HepG2 (cell line): ENCODE measurements around the gene MYADML2. TPM values are rescaled to one million over a fixed set of nuclear protein-coding genes. Genes with fewer than 3 reads are reported as not detected.

Experiments
- ATAC-seq: fragments of 200-7000 bp; cut with Tn5 transposase; 3 replicates; pipeline ENCODE4 v1.9.1; 2020; ENCODE audit warnings: mild to moderate bottlenecking, moderate library complexity
- BruUV-seq: library from RNA; stranded (reverse); fragments of 400-500 nt; replicated peaks from 2 replicates; lab custom pipeline; 2021; lab: Mats Ljungman, UMichigan
- CTCF ChIA-PET: fragments of 300-600 bp; formaldehyde crosslinking; extraction: SDS; loops from one replicate; lab custom pipeline; 2021; ENCODE audit warnings: low total read pairs, inconsistent platforms, low intra/inter-chr PET ratio; lab: Yijun Ruan, JAX
- POLR2A ChIA-PET: fragments of 350-600 bp; sonication (Branson Sonifier 250); formaldehyde crosslinking; loops from one replicate; lab custom pipeline; 2020; ENCODE audit warnings: antibody characterized with exemption, inconsistent platforms; lab: Yijun Ruan, JAX
- DNase-seq: peaks from one replicate; pipeline ENCODE4 v3.0.0-alpha.2; 2015; ENCODE audit warnings: low spot score
- FAIRE-seq: peaks from 3 replicates; lab custom pipeline; 2011; peaks lifted over from hg19 to GRCh38; lab: Jason Lieb, UNC
- H2AFZ ChIP-seq: one replicate; pipeline ENCODE4 v1.6.1; 2011; ENCODE audit warnings: low read length, inconsistent platforms
- H3K27ac ChIP-seq: fragments of 300-600 bp; 3 replicates; pipeline ENCODE4 v1.8.0; 2011; ENCODE audit warnings: mixed run types, mild to moderate bottlenecking, mixed read lengths, low read length, inconsistent platforms; ENCODE audit not compliant: insufficient read depth; ENCODE audit errors: extremely low read length
- H3K27me3 ChIP-seq, 2 experiments: fragments of 200-600 bp in 1 of 2; 2 replicates in 1 of 2; 3 replicates in 1 of 2; pipeline versions ENCODE4 v1.6.0 to v1.8.0; 2011; ENCODE audit warnings: low read length in 2 of 2, mild to moderate bottlenecking in 2 of 2, moderate library complexity in 2 of 2, inconsistent platforms in 1 of 2; ENCODE audit not compliant: insufficient read depth in 2 of 2, control insufficient read depth in 1 of 2
- H3K36me3 ChIP-seq, 2 experiments: fragments of 200-600 bp in 1 of 2; replicated peaks in 1 of 2; 2 replicates in 1 of 2; 3 replicates in 1 of 2; pipeline versions ENCODE4 v1.5.1 to v1.8.0; 2011; ENCODE audit warnings: low read length in 2 of 2, inconsistent platforms in 1 of 2; ENCODE audit not compliant: insufficient read depth in 2 of 2, control insufficient read depth in 1 of 2
- H3K4me1 ChIP-seq: 2 replicates; pipeline ENCODE4 v1.5.1; 2012; ENCODE audit warnings: low read length, inconsistent platforms; ENCODE audit not compliant: insufficient read depth
- H3K4me2 ChIP-seq: 2 replicates; pipeline ENCODE4 v1.6.0; 2011; ENCODE audit warnings: low read depth, low read length, inconsistent platforms
- H3K4me3 ChIP-seq, 3 experiments: fragments of 200-600 bp in 1 of 3; sonication (generic), shearing (Covaris generic) in 1 of 3; replicated peaks in 1 of 3; 2 replicates each; pipeline ENCODE4 v1.5.1; 2011 to 2016; ENCODE audit warnings: low read length in 3 of 3, inconsistent platforms in 2 of 3, low read depth in 2 of 3, mild to moderate bottlenecking in 2 of 3, control low read depth in 1 of 3, mixed read lengths in 1 of 3; ENCODE audit not compliant: insufficient read depth in 1 of 3
- H3K79me2 ChIP-seq: one replicate; pipeline ENCODE4 v1.6.1; 2011; ENCODE audit warnings: low read length, inconsistent platforms; ENCODE audit not compliant: insufficient read depth
- H3K9ac ChIP-seq: 2 replicates; pipeline ENCODE4 v1.6.0; 2011; ENCODE audit warnings: mild to moderate bottlenecking, low read depth, low read length, inconsistent platforms; ENCODE audit not compliant: insufficient read depth
- H3K9me3 ChIP-seq: 2 replicates; pipeline ENCODE4 v1.5.1; 2012; ENCODE audit warnings: mild to moderate bottlenecking, low read length
- H4K20me1 ChIP-seq: 2 replicates; pipeline ENCODE4 v1.6.0; 2011; ENCODE audit warnings: inconsistent platforms, mild to moderate bottlenecking, low read length, moderate library complexity; ENCODE audit not compliant: insufficient read depth
- ARNTL ChIP-seq: sonication (generic); formaldehyde crosslinking; IDR thresholded peaks from 2 replicates; pipeline ENCODE4 v1.4.0; 2020; ENCODE audit warnings: mild to moderate bottlenecking, missing genetic modification reagents
- CENPX ChIP-seq: sonication (generic); formaldehyde crosslinking; IDR thresholded peaks from 2 replicates; pipeline ENCODE4 v1.9.0; 2021; ENCODE audit warnings: mild to moderate bottlenecking, missing genetic modification reagents, moderate library complexity
- FLYWCH1 ChIP-seq: sonication (generic); formaldehyde crosslinking; IDR thresholded peaks from 2 replicates; pipeline ENCODE4 v1.8.1; 2023; ENCODE audit warnings: mild to moderate bottlenecking, missing genetic modification reagents
- GPN1 ChIP-seq: sonication (generic); formaldehyde crosslinking; IDR thresholded peaks from 2 replicates; pipeline ENCODE4 v1.5.1; 2020; ENCODE audit warnings: missing genetic modification reagents, borderline replicate concordance
- HOXA7 ChIP-seq: sonication (generic); formaldehyde crosslinking; IDR thresholded peaks from 2 replicates; pipeline ENCODE4 v1.8.1; 2022; ENCODE audit warnings: mild to moderate bottlenecking, missing genetic modification reagents, moderate library complexity
- IRX3 ChIP-seq: sonication (generic); formaldehyde crosslinking; IDR thresholded peaks from 2 replicates; pipeline ENCODE4 v1.8.1; 2023; ENCODE audit warnings: mild to moderate bottlenecking, low read depth, missing genetic modification reagents, borderline replicate concordance
- JUN ChIP-seq: sonication (generic); formaldehyde crosslinking; IDR thresholded peaks from 2 replicates; pipeline ENCODE4 v1.4.0; 2020; ENCODE audit warnings: mild to moderate bottlenecking, missing genetic modification reagents
- JUND ChIP-seq: sonication (generic); formaldehyde crosslinking; IDR thresholded peaks from 2 replicates; pipeline ENCODE4 v1.8.0; 2022; ENCODE audit warnings: mild to moderate bottlenecking, missing genetic modification reagents
- KLF13 ChIP-seq: sonication (generic); formaldehyde crosslinking; IDR thresholded peaks from 2 replicates; pipeline ENCODE4 v1.4.0; 2020; ENCODE audit warnings: mild to moderate bottlenecking, missing genetic modification reagents
- NFKBIZ ChIP-seq: IDR thresholded peaks from 2 replicates; pipeline ENCODE4 v1.6.1; 2018; ENCODE audit warnings: missing genetic modification reagents, missing compliant biosample characterization
- PAF1 ChIP-seq: IDR thresholded peaks from 2 replicates; pipeline ENCODE4 v1.6.1; 2016; ENCODE audit warnings: missing genetic modification reagents, missing compliant biosample characterization
- SALL2 ChIP-seq: sonication (generic); formaldehyde crosslinking; IDR thresholded peaks from 2 replicates; pipeline ENCODE4 v1.8.1; 2023; ENCODE audit warnings: mild to moderate bottlenecking, missing genetic modification reagents, inconsistent platforms
- SIN3A ChIP-seq: IDR thresholded peaks from 2 replicates; pipeline ENCODE4 v1.6.1; 2011; ENCODE audit warnings: low read depth, mild to moderate bottlenecking, control low read depth, low read length, borderline replicate concordance
- ZBTB1 ChIP-seq: sonication (generic); formaldehyde crosslinking; IDR thresholded peaks from 2 replicates; pipeline ENCODE4 v1.4.0; 2020; ENCODE audit warnings: missing genetic modification reagents, borderline replicate concordance
- ZNF230 ChIP-seq: sonication (generic); formaldehyde crosslinking; IDR thresholded peaks from 2 replicates; pipeline ENCODE4 v1.4.0; 2020; ENCODE audit warnings: mild to moderate bottlenecking, missing genetic modification reagents
- ZNF274 ChIP-seq: sonication (generic); formaldehyde crosslinking; IDR thresholded peaks from 2 replicates; pipeline ENCODE4 v1.5.1; 2020; ENCODE audit warnings: mild to moderate bottlenecking, missing genetic modification reagents
- ZNF34 ChIP-seq: sonication (generic); formaldehyde crosslinking; IDR thresholded peaks from 2 replicates; pipeline ENCODE4 v1.4.0; 2020; ENCODE audit warnings: mild to moderate bottlenecking, missing genetic modification reagents, borderline replicate concordance
- ZNF460 ChIP-seq: sonication (generic); formaldehyde crosslinking; IDR thresholded peaks from 2 replicates; pipeline ENCODE4 v1.5.1; 2020; ENCODE audit warnings: missing genetic modification reagents, mild to moderate bottlenecking, borderline replicate concordance
- ZNF496 ChIP-seq: sonication (generic); formaldehyde crosslinking; IDR thresholded peaks from 2 replicates; pipeline ENCODE4 v1.8.1; 2023; ENCODE audit warnings: mild to moderate bottlenecking, moderate library complexity, missing genetic modification reagents; ENCODE audit not compliant: insufficient replicate concordance
- ZNF839 ChIP-seq: sonication (generic); formaldehyde crosslinking; IDR thresholded peaks from 2 replicates; pipeline ENCODE4 v1.4.0; 2020; ENCODE audit warnings: missing genetic modification reagents, mild to moderate bottlenecking, borderline replicate concordance
- WGBS: methylation state at CpG from one replicate; pipeline ENCODE4 v1.1.6; 2017; ENCODE audit warnings: low lambda C conversion rate; 5-methylcytosine and 5-hydroxymethylcytosine counted together
- in situ Hi-C: cut with HindIII; loops from 2 replicates; pipeline ENCODE4 v1.10.0; 2017; ENCODE audit warnings: low pct_unique_long_range_greater_than_20kb; ENCODE audit not compliant: extremely low pct_ligation_motif_present
- intact Hi-C: fragments of 100-400 bp; cut with micrococcal nuclease; formaldehyde crosslinking; loops from one replicate; pipeline ENCODE4 v1.10.0; 2022; ENCODE audit not compliant: unreplicated experiment
- polyA plus RNA-seq, 8 experiments: library from polyadenylated mRNA; depleted of rRNA in 3 of 8; stranded (reverse) in 7 of 8; unstranded in 1 of 8; fragments of >200 nt; fragmentation: Illumina TruSeq in 4 of 8; extraction: Trizol in 4 of 8; gene quantifications; 2 replicates each; pipeline versions ENCODE4 v1.2.1 to v1.2.3, GENCODE V29; 2011 to 2016; ENCODE audit warnings: low read depth in 4 of 8, missing spikeins in 1 of 8, mixed read lengths in 1 of 8; ENCODE audit not compliant: insufficient read depth in 1 of 8
- total RNA-seq, 5 experiments: library from RNA; depleted of rRNA; stranded (reverse); fragments of >200 nt; fragmentation: Illumina TruSeq; extraction: Trizol; gene quantifications; 2 replicates each; pipeline ENCODE4 v1.2.3, GENCODE V29; 2016; ENCODE audit warnings: low read depth in 1 of 5
- TF ChIP-seq, protein P1 (sequence below): sonication (generic); formaldehyde crosslinking; IDR thresholded peaks from 2 replicates; pipeline ENCODE4 v1.4.0; 2020; ENCODE audit warnings: missing genetic modification reagents, mild to moderate bottlenecking, borderline replicate concordance

Gene MYADML2
- total and polyA plus RNA-seq, 2 of the 13 experiments (the other 11 are each of a cell fraction or from before 2014, with no cell fraction given) = not detected

GRCh38 chr17:81993729-81994592 lies 46.9 kb upstream of the MYADML2 start:
- ATAC-seq = peak; percentile 0
- peak overlapping the region; percentile 97 for H3K27ac ChIP-seq
- WGBS = 14% methylated on average over 27 of the region's 37 CpGs
- H4K20me1 ChIP-seq = no peaks in the 10 kb centered on the region
- H3K4me1 ChIP-seq = peaks cover 92% of the 10 kb centered on the region
- peaks cover 65% of the 10 kb centered on the region for H3K79me2 ChIP-seq
- no peaks in the 10 kb centered on the region for H3K9me3 ChIP-seq
- DNase-seq = peak; percentile 85
- H3K9ac ChIP-seq = peak overlapping the region; percentile 96
- no peak for FAIRE-seq
- POLR2A ChIA-PET = interaction anchor here (0.9 to 16.1 kb wide), 19 partner anchors 10 to 266 kb away, joined by 3 to 470 read pairs (median 12); partner anchors contain the start of genes ASPSCR1, CENPX, DCXR and LRRC45
- CTCF ChIA-PET = interaction anchor here (1.0 to 5.6 kb wide), 2 partner anchors 15 to 34 kb away, joined by 3 to 73 read pairs; partner anchors contain the start of gene NOTUM
- H3K27me3 ChIP-seq = no peaks in the 10 kb centered on the region
- intact Hi-C loops = loop anchor here (2.0 kb wide), 1 partner anchor 33 kb away; the partner anchor contains the start of gene NOTUM
- H3K4me3 ChIP-seq = peak overlapping the region; percentile 28 to 80 (median 55); a peak in 5 of 6 replicates
- peaks cover 0 to 3% of the 10 kb centered on the region in 2 experiments; a peak in 1 of 5 replicates for H3K36me3 ChIP-seq
- no peak overlapping the region for H2AFZ ChIP-seq
- H3K4me2 ChIP-seq = peak overlapping the region; percentile 99
- no TSS peak for BruUV-seq
- in situ Hi-C loops = no loop called here
- no peak for TF ChIP-seq GPN1 (CRISPR knock-in tag)
- TF ChIP-seq ZNF460 (CRISPR knock-in tag) = no peak
- no peak; the same call in 1 of the 2 replicates for TF ChIP-seq JUN (CRISPR knock-in tag)
- TF ChIP-seq ZNF230 (CRISPR knock-in tag) = no peak; the same call in 1 of the 2 replicates
- no peak for TF ChIP-seq HOXA7 (CRISPR knock-in tag)
- TF ChIP-seq ZNF274 (CRISPR knock-in tag) = no peak
- no peak; the same call in 1 of the 2 replicates for TF ChIP-seq ZNF839 (CRISPR knock-in tag)
- TF ChIP-seq PAF1 (CRISPR knock-in tag) = no peak
- TF ChIP-seq FLYWCH1 (CRISPR knock-in tag) = 0 out of 2 replicates have a peak, but pooled peaks have one; percentile 42
- TF ChIP-seq KLF13 (CRISPR knock-in tag) = 0 out of 2 replicates have a peak, but pooled peaks have one; percentile 81
- no peak; the same call in 1 of the 2 replicates for TF ChIP-seq NFKBIZ (CRISPR knock-in tag)
- TF ChIP-seq JUND (CRISPR knock-in tag) = peak; percentile 62
- no peak for TF ChIP-seq SALL2 (CRISPR knock-in tag)
- peak; percentile 28; the same call in 1 of the 2 replicates for TF ChIP-seq ZNF34
- peak; percentile 18; the same call in 1 of the 2 replicates for TF ChIP-seq ARNTL (CRISPR knock-in tag)
- no peak for TF ChIP-seq ZBTB1
- peak; percentile 34; the same call in 1 of the 2 replicates for TF ChIP-seq SIN3A
- TF ChIP-seq IRX3 = 0 out of 2 replicates have a peak, but pooled peaks have one; percentile 27
- TF ChIP-seq ZNF496 (CRISPR knock-in tag) = no peak
- TF ChIP-seq, protein P1, sequence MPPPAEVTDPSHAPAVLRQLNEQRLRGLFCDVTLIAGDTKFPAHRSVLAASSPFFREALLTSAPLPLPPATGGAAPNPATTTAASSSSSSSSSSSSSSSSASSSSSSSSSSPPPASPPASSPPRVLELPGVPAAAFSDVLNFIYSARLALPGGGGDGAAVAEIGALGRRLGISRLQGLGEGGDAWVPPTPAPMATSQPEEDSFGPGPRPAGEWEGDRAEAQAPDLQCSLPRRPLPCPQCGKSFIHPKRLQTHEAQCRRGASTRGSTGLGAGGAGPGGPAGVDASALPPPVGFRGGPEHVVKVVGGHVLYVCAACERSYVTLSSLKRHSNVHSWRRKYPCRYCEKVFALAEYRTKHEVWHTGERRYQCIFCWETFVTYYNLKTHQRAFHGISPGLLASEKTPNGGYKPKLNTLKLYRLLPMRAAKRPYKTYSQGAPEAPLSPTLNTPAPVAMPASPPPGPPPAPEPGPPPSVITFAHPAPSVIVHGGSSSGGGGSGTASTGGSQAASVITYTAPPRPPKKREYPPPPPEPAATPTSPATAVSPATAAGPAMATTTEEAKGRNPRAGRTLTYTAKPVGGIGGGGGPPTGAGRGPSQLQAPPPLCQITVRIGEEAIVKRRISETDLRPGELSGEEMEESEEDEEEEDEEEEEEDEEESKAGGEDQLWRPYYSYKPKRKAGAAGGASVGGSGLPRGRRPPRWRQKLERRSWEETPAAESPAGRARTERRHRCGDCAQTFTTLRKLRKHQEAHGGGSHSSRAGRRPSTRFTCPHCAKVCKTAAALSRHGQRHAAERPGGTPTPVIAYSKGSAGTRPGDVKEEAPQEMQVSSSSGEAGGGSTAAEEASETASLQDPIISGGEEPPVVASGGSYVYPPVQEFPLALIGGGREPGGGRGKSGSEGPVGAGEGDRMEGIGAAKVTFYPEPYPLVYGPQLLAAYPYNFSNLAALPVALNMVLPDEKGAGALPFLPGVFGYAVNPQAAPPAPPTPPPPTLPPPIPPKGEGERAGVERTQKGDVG (CRISPR knock-in tag) = no peak; the same call in 1 of the 2 replicates
- no peak for TF ChIP-seq CENPX (CRISPR knock-in tag)
